SJSA1 (cell line): ENCODE results near the gene KCNK6. TPM values are rescaled to one million over a fixed set of nuclear protein-coding genes. Genes with fewer than 3 reads are reported as not detected.

ENCODE experiments used
- DNase-seq, 2 experiments: peaks; one replicate each; pipeline ENCODE4 v3.0.0-alpha.2; 2015 to 2020; ENCODE audit warnings: low spot score in 2 of 2, low read depth in 1 of 2
- H3K27ac ChIP-seq: fragments of 250-450 bp; sonication (Bioruptor Pico); 2 replicates; pipeline ENCODE4 v1.5.1; 2020; ENCODE audit warnings: mild to moderate bottlenecking, moderate library complexity
- H3K27me3 ChIP-seq: fragments of 250-450 bp; sonication (Bioruptor Pico); replicated peaks from 2 replicates; pipeline ENCODE4 v1.5.1; 2020; ENCODE audit warnings: mild to moderate bottlenecking, moderate library complexity
- H3K36me3 ChIP-seq: fragments of 250-450 bp; sonication (Bioruptor Pico); 2 replicates; pipeline ENCODE4 v1.5.1; 2020; ENCODE audit warnings: mild to moderate bottlenecking
- H3K4me1 ChIP-seq: fragments of 250-450 bp; sonication (Bioruptor Pico); replicated peaks from 2 replicates; pipeline ENCODE4 v1.6.1; 2021; ENCODE audit warnings: mild to moderate bottlenecking
- H3K4me3 ChIP-seq: fragments of 250-450 bp; sonication (Bioruptor Pico); 2 replicates; pipeline ENCODE4 v1.5.1; 2020; ENCODE audit warnings: mild to moderate bottlenecking
- H3K9me3 ChIP-seq: fragments of 250-450 bp; sonication (Bioruptor Pico); replicated peaks from 2 replicates; pipeline ENCODE4 v1.5.1; 2020; ENCODE audit warnings: mild to moderate bottlenecking
- total RNA-seq: library from RNA; depleted of rRNA; stranded (reverse); fragments of >200 nt; shearing (Covaris generic); gene quantifications from 2 replicates; pipeline ENCODE4 v1.2.3, GENCODE V29; 2014

The KCNK6 gene
- total RNA-seq, 1 experiment from 2014 or later, result 0.34 TPM

- peaks cover 25% of the 10 kb centered on the region for H3K36me3 ChIP-seq
- no peaks in the 10 kb centered on the region for H3K9me3 ChIP-seq
- peaks cover 12% of the 10 kb centered on the region for H3K4me1 ChIP-seq
- no peak for DNase-seq
- no peaks in the 10 kb centered on the region for H3K27me3 ChIP-seq
- H3K4me3 ChIP-seq, result no peak overlapping the region
- no peak overlapping the region for H3K27ac ChIP-seq
Observed at GRCh38 chr19:38307076-38307475, 12.6 kb upstream of the KCNK6 start.

GRCh38 chr19:38307597-38307996 is 12.0 kb upstream of the KCNK6 start:
- Histone ChIP-seq H3K4me1 (peaks cover 12% of the 10 kb centered on the region), H3K36me3 (peaks cover 25% of the 10 kb centered on the region), H3K9me3 (no peaks in the 10 kb centered on the region), H3K4me3 (no peak overlapping the region), H3K27me3 (no peaks in the 10 kb centered on the region), H3K27ac (no peak overlapping the region)
- no peak for DNase-seq

GRCh38 chr19:38308006-38308766 is 11.5 kb upstream of the KCNK6 start:
- DNase-seq, result no peak
- H3K4me1 ChIP-seq, result peaks cover 12% of the 10 kb centered on the region
- no peaks in the 10 kb centered on the region for H3K27me3 ChIP-seq
- H3K36me3 ChIP-seq, result peaks cover 25% of the 10 kb centered on the region
- no peak overlapping the region for H3K27ac ChIP-seq
- no peaks in the 10 kb centered on the region for H3K9me3 ChIP-seq
- no peak overlapping the region for H3K4me3 ChIP-seq

- H3K4me3 ChIP-seq, result no peak overlapping the region
- DNase-seq, result no peak
- H3K9me3 ChIP-seq, result no peaks in the 10 kb centered on the region
- no peaks in the 10 kb centered on the region for H3K27me3 ChIP-seq
- H3K27ac ChIP-seq, result no peak overlapping the region
- H3K4me1 ChIP-seq, result peaks cover 6% of the 10 kb centered on the region
- peaks cover 24% of the 10 kb centered on the region for H3K36me3 ChIP-seq
Observed at GRCh38 chr19:38308926-38309614, 10.6 kb upstream of the KCNK6 start.

GRCh38 chr19:38309615-38310278 is 9.9 kb upstream of the KCNK6 start:
- no peaks in the 10 kb centered on the region for H3K9me3 ChIP-seq
- no peaks in the 10 kb centered on the region; the same call in 1 of the 2 replicates for H3K4me1 ChIP-seq
- no peak overlapping the region for H3K4me3 ChIP-seq
- DNase-seq, result no peak
- H3K36me3 ChIP-seq, result peaks cover 17% of the 10 kb centered on the region
- H3K27ac ChIP-seq, result no peak overlapping the region
- no peaks in the 10 kb centered on the region for H3K27me3 ChIP-seq

GRCh38 chr19:38310279-38310670 is 9.4 kb upstream of the KCNK6 start:
- DNase-seq, result no peak
- H3K27ac ChIP-seq, result no peak overlapping the region
- H3K36me3 ChIP-seq, result peaks cover 14% of the 10 kb centered on the region; the same call in 1 of the 2 replicates
- no peaks in the 10 kb centered on the region for H3K9me3 ChIP-seq
- H3K4me1 ChIP-seq, result peaks cover 1% of the 10 kb centered on the region; the same call in 1 of the 2 replicates
- no peaks in the 10 kb centered on the region for H3K27me3 ChIP-seq
- H3K4me3 ChIP-seq, result no peak overlapping the region

- Histone ChIP-seq H3K4me1 (peaks cover 3% of the 10 kb centered on the region), H3K36me3 (peaks cover 12% of the 10 kb centered on the region; the same call in 1 of the 2 replicates), H3K27ac (no peak overlapping the region), H3K9me3 (no peaks in the 10 kb centered on the region), H3K4me3 (no peak overlapping the region), H3K27me3 (no peaks in the 10 kb centered on the region)
- no peak for DNase-seq
Observed at GRCh38 chr19:38310986-38311385, 8.7 kb upstream of the KCNK6 start.

- Histone ChIP-seq H3K9me3 (no peaks in the 10 kb centered on the region), H3K4me3 (peak within 1 kb of the TSS; percentile 54), H3K4me1 (peaks cover 18% of the 10 kb centered on the region), H3K27ac (peak within 1 kb of the TSS; percentile 36), H3K36me3 (no peaks in the 10 kb centered on the region), H3K27me3 (peaks cover 18% of the 10 kb centered on the region)
- peak; percentile 88 to 97 for DNase-seq
Observed at GRCh38 chr19:38315657-38316476, 3.8 kb upstream of the KCNK6 start, which contains the start of gene YIF1B. YIF1B (minus strand) TSS chr19:38315947; CDS start chr19:38315917, 30 bp downstream.

- peak overlapping the region; percentile 54 for H3K4me3 ChIP-seq
- H3K27me3 ChIP-seq, result peaks cover 18% of the 10 kb centered on the region
- no peaks in the 10 kb centered on the region for H3K9me3 ChIP-seq
- DNase-seq, result no peak
- H3K36me3 ChIP-seq, result no peaks in the 10 kb centered on the region
- H3K4me1 ChIP-seq, result peaks cover 18% of the 10 kb centered on the region
- peak overlapping the region; percentile 36 for H3K27ac ChIP-seq
Observed at GRCh38 chr19:38316477-38317067, 3.1 kb upstream of the KCNK6 start.

- no peak overlapping the region for H3K27ac ChIP-seq
- H3K27me3 ChIP-seq, result peaks cover 18% of the 10 kb centered on the region
- no peaks in the 10 kb centered on the region for H3K36me3 ChIP-seq
- no peak overlapping the region for H3K4me3 ChIP-seq
- peaks cover 18% of the 10 kb centered on the region for H3K4me1 ChIP-seq
- H3K9me3 ChIP-seq, result no peaks in the 10 kb centered on the region
- no peak for DNase-seq
Observed at GRCh38 chr19:38317104-38317612, 2.5 kb upstream of the KCNK6 start.

- H3K4me3 ChIP-seq, result no peak overlapping the region
- peaks cover 18% of the 10 kb centered on the region for H3K27me3 ChIP-seq
- no peak for DNase-seq
- H3K36me3 ChIP-seq, result no peaks in the 10 kb centered on the region
- no peaks in the 10 kb centered on the region for H3K9me3 ChIP-seq
- no peak overlapping the region for H3K27ac ChIP-seq
- peaks cover 18% of the 10 kb centered on the region for H3K4me1 ChIP-seq
Observed at GRCh38 chr19:38318660-38319059, 985 bp upstream of the KCNK6 start.

- no peak overlapping the region for H3K4me3 ChIP-seq
- H3K27ac ChIP-seq, result no peak overlapping the region
Observed at GRCh38 chr19:38320969-38321339, 1.3 kb downstream of the KCNK6 start.

More at GRCh38 chr19:38320969-38321339, 1.3 kb downstream of the KCNK6 start:
- Histone ChIP-seq H3K4me1 (peaks cover 15% of the 10 kb centered on the region), H3K36me3 (no peaks in the 10 kb centered on the region), H3K9me3 (no peaks in the 10 kb centered on the region), H3K27me3 (peaks cover 18% of the 10 kb centered on the region)
- DNase-seq, result no peak
